Posterior vena cava (tissue), 2 donors: ENCODE data around the gene DCUN1D2. TPM values are rescaled to one million over a fixed set of nuclear protein-coding genes. Genes with fewer than 3 reads are reported as not detected.

ENCODE experiments used
- DNase-seq: peaks from one replicate; pipeline ENCODE4 v3.0.0-alpha.2; 2020; ENCODE audit warnings: low spot score
- intact Hi-C, 2 donors: fragments of 100-400 bp; cut with DNase I; formaldehyde crosslinking; loops; one replicate each; pipeline versions ENCODE4 v1.14.1 to v1.14.2; 2022 to 2023
- total RNA-seq, 2 donors: library from RNA; stranded (reverse); fragmentation: NEBNext Ultra II Directional; extraction: Animal tissue kit (Norgen Biotek cat#: 25700); gene quantifications; one replicate each; pipeline ENCODE4 v1.2.1, GENCODE V29; 2021
- donor health status: DM: yes; HTN: yes; CAD: no.
- donor health status: DM: yes; HTN: yes; CAD: no.

DCUN1D2 gene
- total RNA-seq, 2 donors from 2014 or later = 12.7 to 16.9 TPM

DNA sequence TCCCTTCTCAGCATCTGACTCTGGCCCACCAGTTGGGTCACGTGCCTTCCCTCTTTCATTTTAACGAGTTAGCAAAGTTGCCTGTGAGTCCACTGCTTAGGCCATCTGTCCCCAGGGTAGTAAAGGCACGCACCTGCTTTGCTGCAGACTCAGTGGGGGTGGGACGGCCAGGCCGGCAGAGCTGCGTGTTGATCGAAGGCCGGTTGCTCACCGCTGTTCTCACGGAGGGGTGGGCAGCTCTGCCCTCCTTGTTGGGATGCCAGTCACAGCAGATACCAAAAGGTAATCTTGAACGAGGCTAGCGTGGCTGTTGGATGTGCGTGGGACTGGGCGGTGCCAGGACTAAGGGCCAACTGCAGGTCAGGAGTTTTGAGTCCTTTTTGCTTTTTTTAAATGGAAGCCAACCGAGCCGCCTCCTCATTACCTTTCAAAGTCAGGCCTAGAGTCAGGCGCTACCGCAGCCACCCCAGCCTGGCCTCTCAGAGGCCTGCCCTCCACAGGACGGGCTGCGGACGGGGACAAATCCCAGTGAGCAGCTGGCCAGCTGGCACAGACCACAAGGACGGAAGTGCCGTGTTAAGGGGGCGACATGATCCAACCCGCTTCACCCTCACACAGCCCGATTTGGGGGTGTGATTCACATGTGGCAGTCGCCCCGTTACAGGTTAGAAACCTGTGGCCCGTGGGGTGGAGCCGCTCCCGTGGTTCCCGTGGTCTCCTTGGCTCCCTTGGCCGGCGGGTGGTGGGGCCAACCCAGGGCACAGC is 57.8 kb downstream of the DCUN1D2 start:
- intact Hi-C loops = no loop called here
- no peak for DNase-seq

DNA sequence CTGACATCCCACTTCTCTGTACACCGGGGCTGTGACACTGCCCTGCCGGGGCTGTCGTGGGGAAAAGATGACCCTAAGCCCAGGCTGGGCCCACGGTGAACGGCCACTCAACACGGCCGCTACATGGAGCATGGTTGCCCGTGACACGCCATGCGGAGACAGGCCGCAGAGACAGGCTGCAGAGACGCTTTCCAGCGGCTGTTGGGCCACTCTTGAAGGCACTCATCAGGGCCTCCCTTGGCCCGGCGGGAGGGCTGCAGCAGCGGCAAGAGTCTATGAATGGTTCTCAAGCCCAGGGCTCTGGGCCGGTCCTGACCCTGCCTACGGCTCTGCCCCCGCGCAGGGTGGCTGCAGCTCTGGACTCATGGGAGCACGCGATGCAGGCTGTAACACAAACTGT is 59.3 kb downstream of the DCUN1D2 start:
- DNase-seq = no peak
- intact Hi-C loops = no loop called here

DNA sequence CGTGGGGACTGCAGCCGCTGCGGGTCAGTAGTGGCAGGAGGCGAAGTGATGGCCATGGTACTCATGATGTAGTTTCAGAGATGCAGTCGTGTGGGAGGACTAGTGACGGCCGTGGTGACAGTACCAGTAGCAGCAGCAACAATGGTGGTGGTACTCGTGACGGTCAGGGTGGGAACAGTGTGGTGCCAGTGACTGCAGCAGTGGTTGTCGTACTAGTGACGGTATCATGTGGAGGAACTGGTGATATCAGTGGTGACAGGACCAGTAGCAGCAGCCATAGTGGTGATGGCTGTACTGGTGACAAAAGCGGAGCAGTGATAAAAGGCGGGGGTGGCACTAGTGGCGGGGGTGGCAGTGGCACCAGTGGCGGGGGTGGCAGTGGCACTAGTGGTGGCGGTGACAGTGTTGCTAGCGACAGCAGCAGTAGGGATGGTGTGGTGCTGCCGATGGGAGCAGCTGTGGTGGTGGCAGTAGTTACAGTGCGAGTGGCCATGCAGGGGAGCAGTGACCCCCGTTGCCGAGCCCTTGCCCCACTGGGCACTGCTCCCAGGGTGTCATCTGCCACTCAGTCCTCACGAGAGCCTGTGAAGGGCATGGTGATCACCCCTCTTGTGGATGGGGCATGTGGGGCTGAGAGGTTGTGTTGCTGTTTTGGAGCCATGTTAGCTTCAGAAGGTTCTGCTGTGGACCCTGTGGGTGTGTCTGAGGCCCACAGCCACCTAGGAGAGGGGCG is 60.0 kb downstream of the DCUN1D2 start:
- DNase-seq = no peak
- intact Hi-C loops = no loop called here

DNA sequence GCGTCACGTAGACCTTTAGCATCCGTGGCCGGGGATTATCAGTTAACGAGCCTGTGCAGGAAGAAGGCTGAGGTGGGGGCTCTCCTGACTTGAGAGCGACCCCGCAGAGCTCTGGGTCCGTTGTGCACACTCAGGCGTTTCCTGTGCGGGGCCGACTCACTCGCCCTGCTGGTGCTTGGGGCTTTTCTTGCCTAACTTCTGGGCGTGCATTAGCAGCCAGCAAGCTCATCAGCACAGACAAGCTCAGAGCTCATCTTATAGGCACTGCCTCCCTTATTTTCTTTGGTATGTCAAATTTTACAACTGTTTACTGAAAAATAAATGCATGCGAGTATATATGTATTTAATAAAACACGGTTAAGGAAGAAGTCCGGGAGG is 60.9 kb downstream of the DCUN1D2 start:
- intact Hi-C loops = no loop called here
- no peak for DNase-seq

DNA sequence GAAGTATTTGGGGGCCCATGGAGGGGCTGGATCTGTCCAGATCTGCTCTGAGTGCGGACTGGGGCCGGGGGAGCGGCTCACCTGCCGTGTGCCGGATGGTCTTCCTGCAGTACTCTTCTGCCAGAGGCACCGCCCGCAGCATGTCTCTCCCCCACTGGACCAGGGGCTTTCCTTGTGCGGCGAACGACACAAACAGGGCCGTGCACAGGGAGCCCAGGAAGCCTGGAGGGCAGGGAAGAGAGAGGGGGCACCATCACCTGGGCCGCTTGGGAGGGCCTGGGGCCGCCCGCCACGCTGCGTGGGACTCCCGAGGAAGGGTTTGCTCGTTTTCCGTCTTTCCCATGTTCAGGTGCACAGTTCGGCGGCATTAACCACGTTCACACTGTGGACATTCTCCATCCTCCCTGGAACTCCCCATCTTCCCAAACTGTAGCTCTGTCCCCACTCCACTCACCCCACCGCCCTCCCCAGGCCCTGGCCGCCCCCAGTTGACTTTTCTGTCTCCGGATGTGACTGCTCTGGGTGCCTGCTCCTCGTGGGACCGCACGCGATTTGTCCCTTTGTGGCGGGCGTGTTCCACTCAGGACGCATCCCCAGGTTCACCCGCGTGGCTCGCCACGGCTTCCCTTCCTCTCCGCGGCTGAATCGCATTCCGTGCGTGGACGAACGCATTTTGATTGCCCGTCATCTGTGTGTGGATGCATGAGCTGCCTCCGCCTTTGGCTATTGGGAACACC is 61.5 kb downstream of the DCUN1D2 start:
- DNase-seq = peak; percentile 77
- intact Hi-C loops = no loop called here

DNA sequence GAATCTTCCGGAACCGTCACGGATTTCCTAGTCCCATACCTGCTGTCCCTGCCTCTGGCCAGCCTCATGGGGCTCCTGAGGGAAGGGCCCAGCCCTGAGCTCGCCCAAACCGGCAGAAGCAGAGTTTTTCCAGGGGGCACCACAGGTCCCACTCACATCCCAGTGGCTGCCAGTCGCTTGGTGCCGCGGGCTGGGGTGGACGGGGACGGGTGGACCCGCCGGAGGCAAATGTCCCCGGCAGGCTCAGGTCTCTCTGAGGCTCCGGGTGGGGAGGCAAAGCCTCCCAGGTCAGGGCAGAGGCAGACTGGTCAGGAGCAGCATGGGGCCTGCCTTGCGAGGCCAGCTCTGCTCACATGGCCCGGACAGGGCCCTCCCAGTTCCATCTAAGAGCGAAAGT is 62.0 kb downstream of the DCUN1D2 start:
- intact Hi-C loops = no loop called here
- peak; percentile 69 for DNase-seq

DNA sequence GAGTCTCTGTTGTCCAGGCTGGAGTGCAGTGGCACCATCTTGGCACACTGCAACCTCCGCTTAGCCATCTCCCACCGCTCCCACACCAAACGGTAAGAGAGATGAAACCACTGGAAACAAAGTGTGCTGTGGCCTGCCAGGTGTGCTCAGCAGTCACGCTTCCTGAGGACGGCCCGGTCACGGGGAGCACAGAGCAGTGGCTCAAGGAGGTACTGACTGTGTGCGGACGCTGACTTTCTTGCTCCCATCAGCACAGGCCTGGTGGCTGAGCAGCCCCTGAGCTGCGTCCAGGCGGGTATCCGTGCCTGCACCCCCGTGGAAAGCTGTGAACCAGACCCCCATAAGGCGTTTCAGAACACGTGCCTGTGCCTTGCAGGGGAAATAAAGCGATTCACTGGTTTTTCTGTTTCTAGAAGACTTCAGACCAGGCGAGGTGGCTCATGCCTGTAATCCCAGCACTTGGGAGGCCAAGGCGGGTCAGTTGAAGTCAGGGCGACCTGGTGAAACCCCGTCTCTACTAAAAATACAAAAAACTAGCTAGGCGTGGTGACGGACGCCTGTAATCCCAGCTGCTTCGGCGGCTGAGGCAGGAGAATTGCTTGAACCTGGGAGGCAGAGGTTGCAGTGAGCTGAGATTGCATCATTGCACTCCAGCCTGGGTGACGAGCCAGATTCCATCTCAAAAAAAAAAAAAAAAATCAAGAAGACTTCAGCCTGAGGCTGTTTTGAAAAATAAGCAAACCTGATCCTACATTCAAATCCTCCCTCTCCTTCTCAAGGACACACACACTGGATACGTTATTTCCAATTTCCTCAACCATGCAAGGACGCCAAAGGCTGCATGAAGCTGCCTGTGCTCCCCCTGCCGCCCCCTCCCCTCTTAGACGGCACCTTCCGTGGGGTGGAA is 62.7 kb downstream of the DCUN1D2 start:
- DNase-seq = no peak

DNA sequence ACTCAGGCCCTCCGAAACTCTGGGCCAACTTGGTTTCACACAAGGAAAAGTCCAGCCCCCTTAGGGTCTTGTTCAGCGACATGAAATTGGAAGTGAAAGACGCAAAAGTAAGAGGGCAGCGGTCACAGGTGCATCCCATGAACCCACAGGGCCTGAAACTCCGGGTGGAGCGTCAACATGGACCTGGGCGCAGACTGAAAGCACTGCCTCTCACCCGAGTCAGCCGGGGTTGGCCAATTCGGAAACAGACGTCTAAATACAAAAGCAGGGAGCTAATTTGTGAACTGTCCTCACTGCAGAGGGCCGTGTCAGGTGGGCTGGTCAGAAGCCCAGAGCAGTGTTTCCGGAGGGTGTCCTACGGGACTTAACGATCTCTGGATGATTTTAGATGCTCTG is 63.9 kb downstream of the DCUN1D2 start:
- intact Hi-C loops = no loop called here

More for the DNA sequence above, 62.7 kb downstream of the DCUN1D2 start:
- intact Hi-C loops = no loop called here

DNA sequence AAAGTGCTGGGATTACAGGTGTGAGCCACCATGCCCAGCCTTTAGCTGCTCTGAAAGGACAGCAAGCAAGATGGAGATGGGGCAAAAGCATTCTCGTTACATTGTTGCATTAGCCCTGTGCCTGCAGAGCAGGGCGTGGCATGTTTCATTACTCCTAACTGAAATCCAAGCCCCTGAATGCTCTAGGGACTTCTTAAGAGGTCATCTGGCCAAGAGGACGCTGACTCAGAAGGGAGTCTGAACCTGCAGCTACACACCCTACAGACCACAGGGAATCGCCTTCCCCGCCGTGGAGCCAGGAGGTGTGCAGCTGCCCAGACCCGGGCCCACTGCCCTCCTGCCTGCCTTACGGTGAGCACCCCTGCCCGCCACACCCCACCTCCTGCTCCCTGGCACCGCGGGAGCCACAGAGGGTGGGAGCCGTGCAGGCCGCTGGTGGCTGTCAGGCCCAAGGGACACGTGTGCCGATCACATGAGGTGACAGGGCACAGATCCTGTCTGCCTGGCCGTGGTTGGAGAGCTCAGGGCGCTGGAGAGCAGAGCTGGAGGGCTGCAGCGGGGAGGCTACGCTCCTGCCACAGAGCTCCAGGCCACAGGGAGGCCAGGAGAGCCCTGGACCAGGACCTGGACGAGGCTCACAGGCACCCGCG is 64.4 kb downstream of the DCUN1D2 start:
- intact Hi-C loops = no loop called here
- no peak for DNase-seq

More for the DNA sequence above, 63.9 kb downstream of the DCUN1D2 start:
- no peak for DNase-seq

DNA sequence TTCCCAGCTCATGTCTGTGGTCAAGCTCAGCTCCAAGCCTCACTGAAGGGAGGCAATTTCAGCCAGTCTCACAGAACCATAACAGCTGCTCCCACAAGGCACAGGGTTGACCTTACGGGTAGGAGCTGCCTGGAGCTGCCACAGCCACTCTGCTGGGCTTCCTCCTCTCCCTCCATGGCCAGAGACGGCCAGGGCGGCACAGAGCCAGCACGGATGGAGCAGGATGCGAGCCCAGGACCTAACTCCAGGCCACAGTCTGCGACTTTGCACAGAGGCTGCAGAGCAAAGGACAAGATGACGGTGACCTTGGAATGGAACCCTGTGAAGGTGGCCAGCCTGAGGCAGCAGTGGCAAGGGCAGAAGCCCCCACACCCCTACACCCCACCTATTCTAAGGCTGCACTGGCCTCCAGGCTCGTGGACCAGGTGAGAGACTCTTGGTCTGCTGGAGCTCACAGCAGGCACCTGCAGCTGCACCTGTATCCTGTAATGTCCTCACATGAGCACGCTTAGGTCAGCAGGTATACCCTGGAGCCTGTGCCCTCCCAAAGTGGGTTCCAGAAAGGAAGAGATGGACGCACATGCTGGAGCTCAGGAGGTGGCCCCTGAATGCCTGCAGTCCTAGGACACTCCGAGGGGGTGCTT is 66.9 kb downstream of the DCUN1D2 start:
- DNase-seq = no peak
- intact Hi-C loops = no loop called here

DNA sequence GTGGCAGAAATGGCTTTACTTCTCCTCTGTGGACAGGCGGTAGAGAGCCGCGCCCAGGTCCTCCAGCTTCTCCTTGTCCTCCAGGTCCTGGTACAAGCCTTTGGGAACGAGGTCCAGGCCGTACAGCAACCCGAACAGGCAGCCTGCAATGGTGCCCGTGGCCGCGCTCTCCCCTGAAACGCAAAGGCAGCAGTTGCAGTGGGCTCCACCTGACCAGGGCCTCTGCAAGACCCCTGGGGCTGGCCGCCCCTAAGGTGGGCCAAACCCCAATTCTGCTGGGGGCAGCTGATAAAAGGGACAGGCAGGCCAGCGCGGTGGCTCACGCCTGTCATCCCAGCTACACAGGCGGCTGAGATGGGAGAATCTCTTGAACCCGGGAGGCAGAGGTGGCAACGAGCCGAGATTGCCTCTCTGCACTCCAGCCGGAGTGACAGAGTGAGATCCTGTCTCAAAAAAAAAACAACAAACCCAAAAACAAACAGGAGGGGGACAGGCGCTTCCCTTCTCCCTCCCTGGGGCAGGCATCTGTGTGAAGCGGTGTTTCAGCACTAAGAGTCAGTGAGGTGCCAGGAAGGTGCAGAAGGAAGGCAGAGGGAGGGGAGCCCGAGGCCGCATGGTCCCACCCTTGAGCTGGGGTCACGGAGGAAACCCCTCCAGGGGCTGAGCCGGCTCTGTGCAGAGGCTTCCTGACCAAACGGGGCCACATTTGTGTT is 67.5 kb downstream of the DCUN1D2 start:
- intact Hi-C loops = no loop called here
- no peak for DNase-seq

DNA sequence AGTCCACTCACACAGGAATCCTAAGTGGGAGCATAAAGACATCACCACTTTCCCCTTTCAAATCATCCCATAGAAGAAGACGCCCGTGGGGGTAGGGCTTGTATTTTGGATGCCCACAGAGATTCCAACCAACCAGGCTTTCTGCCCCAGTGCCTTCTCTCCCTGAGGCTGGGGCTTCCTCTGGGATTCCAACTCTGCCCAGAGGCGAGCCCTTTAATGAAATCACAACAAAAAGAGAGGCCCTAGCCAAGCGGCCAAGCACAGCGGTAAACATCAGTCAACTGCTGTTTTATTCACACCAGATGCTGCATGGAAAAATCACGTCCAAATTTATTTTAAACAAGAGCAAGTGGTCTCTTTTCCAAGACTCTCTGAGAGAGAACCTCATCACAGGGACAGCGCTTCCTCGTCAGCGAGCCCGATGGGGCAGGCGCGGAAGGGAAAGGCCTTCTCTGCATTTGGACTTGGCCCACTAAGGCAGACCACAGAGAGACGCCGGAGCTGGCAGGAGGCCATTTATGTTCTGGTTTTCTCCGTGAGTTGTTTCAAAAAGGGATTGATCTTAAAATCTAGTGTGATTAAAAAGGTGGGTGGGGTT is 68.7 kb downstream of the DCUN1D2 start:
- intact Hi-C loops = no loop called here
- DNase-seq = peak; percentile 85

DNA sequence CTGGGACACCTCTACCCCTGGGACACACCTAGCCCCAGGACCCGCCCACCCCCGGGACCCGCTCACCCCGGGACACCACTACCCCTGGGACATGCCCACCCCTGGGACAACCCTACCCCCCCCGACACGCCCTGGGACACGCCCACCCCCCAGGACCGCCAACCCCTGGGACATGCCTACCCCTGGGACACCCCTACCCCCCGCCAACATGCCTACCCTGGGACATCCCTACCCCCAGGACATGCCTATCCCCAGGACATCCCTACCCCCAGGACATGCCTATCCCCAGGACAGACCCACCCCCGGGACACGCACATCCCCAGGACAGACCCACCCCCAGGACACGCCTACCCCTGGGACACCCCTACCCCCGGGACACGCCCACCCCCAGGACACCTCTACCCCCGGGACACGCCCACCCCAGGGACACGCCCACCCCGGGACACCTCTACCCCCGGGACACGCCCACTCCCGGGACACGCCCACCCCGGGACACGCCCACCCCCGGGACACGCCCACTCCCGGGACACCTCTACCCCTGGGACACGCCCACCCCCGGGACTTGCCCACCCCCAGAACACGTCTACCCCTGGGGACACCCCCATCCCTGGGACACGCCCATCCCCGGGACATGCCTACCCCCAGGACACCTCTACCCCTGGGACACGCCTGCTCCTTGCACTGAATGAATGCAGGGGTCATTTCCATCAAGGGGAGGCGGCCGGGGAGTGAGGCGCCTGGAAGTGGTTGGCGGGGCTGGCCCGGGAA is 69.5 kb downstream of the DCUN1D2 start:
- intact Hi-C loops = no loop called here
- no peak for DNase-seq

DNA sequence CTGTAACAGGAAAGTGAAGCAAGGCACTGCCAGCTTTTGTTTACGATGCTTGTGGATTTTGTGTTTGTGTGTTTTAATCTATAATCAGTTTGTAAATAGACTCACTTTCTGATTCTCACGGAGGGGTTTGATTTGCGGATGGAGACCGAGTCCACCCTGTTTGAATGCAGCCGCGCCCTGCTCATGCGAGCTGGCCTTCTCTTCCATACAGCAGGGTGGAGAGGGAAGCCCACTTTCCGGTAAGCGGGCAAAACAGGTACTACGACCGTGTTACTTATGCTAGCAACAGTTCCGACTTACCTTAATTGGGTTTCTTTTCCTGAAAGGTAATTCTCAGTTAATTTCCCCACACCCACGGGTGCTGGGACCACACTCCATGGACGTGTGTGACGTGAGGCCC is 70.3 kb downstream of the DCUN1D2 start:
- no peak for DNase-seq
- intact Hi-C loops = no loop called here

DNA sequence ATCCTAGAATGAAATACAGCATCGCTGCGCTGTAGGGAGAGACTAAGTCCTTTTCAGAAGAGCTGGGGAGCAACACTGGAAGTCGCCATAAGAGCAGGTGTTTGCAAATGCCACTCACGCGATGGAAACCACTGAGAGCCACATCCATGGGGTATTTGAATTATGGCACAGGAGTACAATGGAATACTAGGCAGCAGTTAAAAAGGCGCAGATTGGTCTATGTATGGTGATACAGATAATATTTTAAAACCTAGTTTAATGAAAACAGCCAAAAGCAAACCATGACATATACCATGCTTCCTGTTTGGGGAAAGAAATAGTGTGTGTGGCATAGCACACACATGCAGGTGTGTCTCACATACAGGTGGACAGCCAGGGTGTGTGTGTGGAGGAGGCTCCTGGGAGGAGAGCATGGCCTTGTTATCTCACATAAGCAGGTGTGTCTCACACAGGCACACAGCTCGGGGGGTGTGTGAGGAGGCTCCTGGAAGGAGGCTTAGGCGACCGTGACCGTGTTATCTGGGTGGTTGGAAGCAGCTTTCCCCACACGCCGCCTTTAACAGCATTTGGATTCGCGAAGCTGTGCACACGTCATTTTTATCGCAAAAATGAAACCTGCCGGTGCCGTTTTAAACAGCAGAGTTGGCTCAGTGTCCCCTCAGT is 70.8 kb downstream of the DCUN1D2 start:
- intact Hi-C loops = no loop called here
- DNase-seq = no peak

DNA sequence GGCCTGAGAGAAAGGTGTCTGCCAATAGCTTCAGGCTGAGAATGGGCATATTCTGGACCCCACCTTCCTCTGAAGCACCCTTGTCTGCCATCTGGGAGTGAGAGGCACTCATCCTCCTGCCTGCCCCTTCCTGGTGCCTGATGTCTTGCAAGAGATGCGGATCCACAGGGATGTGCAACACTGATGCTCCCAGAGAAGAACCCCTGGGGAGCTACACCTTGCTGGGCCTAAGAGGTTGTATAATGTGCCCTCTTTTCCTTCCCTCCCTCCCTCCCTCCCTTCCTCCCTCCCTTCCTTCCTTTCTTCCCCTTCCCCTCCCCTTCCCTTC is 71.8 kb downstream of the DCUN1D2 start:
- no peak for DNase-seq
- intact Hi-C loops = no loop called here
